Measurements from ENCODE around the gene RNF145. TPM values are rescaled to one million over a fixed set of nuclear protein-coding genes. Genes with fewer than 3 reads are reported as not detected.

Gene RNF145
- total RNA-seq, 1 donor from 2014 or later = 67.8 TPM

- Histone ChIP-seq H3K9me3 (no peaks in the 10 kb centered on the region), H3K36me3 (peaks cover 0 to 20% of the 10 kb centered on the region in 2 donors), H3K4me1 (peaks cover 35% of the 10 kb centered on the region), H3K4me3 (no peak overlapping the region), H3K27ac (no peak overlapping the region), H3K27me3 (no peaks in the 10 kb centered on the region)
- TF ChIP-seq, protein P1, sequence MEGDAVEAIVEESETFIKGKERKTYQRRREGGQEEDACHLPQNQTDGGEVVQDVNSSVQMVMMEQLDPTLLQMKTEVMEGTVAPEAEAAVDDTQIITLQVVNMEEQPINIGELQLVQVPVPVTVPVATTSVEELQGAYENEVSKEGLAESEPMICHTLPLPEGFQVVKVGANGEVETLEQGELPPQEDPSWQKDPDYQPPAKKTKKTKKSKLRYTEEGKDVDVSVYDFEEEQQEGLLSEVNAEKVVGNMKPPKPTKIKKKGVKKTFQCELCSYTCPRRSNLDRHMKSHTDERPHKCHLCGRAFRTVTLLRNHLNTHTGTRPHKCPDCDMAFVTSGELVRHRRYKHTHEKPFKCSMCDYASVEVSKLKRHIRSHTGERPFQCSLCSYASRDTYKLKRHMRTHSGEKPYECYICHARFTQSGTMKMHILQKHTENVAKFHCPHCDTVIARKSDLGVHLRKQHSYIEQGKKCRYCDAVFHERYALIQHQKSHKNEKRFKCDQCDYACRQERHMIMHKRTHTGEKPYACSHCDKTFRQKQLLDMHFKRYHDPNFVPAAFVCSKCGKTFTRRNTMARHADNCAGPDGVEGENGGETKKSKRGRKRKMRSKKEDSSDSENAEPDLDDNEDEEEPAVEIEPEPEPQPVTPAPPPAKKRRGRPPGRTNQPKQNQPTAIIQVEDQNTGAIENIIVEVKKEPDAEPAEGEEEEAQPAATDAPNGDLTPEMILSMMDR (IDR thresholded peaks at IDR 0.05) = no peak
- TF ChIP-seq POLR2AphosphoS5 (IDR thresholded peaks at IDR 0.05; ENCODE audit: insufficient read depth in 1 of 2, low read depth in 1 of 2) = no peak
- TF ChIP-seq POLR2A (IDR thresholded peaks at IDR 0.05) = no peak
- DNase-seq (ENCODE audit: extremely low spot score in 2 of 2) = no peak
- intact Hi-C loops (cut with DNase I) = no loop called here
These were observed 34.7 kb downstream of the RNF145 start for GRCh38 chr5:159174511-159175168.

- Histone ChIP-seq H3K27ac (no peak overlapping the region), H3K4me3 (no peak overlapping the region), H3K9me3 (no peaks in the 10 kb centered on the region), H3K36me3 (peaks cover 0 to 26% of the 10 kb centered on the region in 2 donors), H3K4me1 (peaks cover 22% of the 10 kb centered on the region), H3K27me3 (no peaks in the 10 kb centered on the region)
- no peak for DNase-seq (ENCODE audit: extremely low spot score in 2 of 2)
- TF ChIP-seq, protein P1 (IDR thresholded peaks at IDR 0.05) = no peak
- no peak for TF ChIP-seq POLR2A (IDR thresholded peaks at IDR 0.05)
- TF ChIP-seq POLR2AphosphoS5 (IDR thresholded peaks at IDR 0.05; ENCODE audit: insufficient read depth in 1 of 2, low read depth in 1 of 2) = no peak
- intact Hi-C loops (cut with DNase I) = no loop called here
These were observed 38.1 kb downstream of the RNF145 start for GRCh38 chr5:159171274-159171673.

DNA sequence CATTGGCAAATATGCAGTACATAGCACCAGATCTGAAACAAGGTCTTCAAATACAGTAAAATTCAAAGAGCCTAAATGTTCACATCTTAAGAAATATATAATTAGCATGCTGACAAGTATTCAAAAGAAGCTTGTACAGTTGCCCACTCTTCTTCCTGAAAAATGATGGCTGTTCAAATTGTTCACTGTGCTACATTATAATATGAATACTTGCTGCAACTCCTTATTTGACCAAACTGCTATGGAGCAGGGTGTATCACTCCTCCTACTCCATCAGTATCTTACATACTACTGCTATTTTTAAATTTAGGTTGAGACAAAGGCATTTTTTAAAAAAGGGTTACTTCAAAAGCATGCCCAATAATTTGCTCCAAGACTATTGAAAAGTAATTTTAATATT, 39.3 kb downstream of the RNF145 start:
- H3K36me3 ChIP-seq = peaks cover 0 to 26% of the 10 kb centered on the region in 2 donors

GRCh38 chr5:159166416-159166815, 42.9 kb downstream of the RNF145 start:
- intact Hi-C loops (cut with DNase I) = no loop called here

More for the DNA sequence above, 39.3 kb downstream of the RNF145 start:
- DNase-seq (ENCODE audit: extremely low spot score in 2 of 2) = no peak
- Histone ChIP-seq H3K4me3 (no peak overlapping the region), H3K9me3 (no peaks in the 10 kb centered on the region), H3K4me1 (peaks cover 12% of the 10 kb centered on the region), H3K27ac (no peak overlapping the region), H3K27me3 (no peaks in the 10 kb centered on the region)
- TF ChIP-seq, protein P1 (IDR thresholded peaks at IDR 0.05) = no peak
- TF ChIP-seq POLR2A (IDR thresholded peaks at IDR 0.05) (no peak), POLR2AphosphoS5 (IDR thresholded peaks at IDR 0.05; ENCODE audit: insufficient read depth in 1 of 2, low read depth in 1 of 2) (no peak)
- intact Hi-C loops (cut with DNase I) = no loop called here

GRCh38 chr5:159163701-159164046, 45.7 kb downstream of the RNF145 start:
- intact Hi-C loops (cut with DNase I) = no loop called here
- TF ChIP-seq POLR2A (IDR thresholded peaks at IDR 0.05) (no peak), POLR2AphosphoS5 (IDR thresholded peaks at IDR 0.05; ENCODE audit: insufficient read depth in 1 of 2, low read depth in 1 of 2) (no peak)
- TF ChIP-seq, protein P1 (IDR thresholded peaks at IDR 0.05) = no peak
- peaks cover 0 to 30% of the 10 kb centered on the region in 2 donors for H3K36me3 ChIP-seq
- H3K27ac ChIP-seq = no peak overlapping the region
- no peaks in the 10 kb centered on the region for H3K27me3 ChIP-seq
- H3K9me3 ChIP-seq = no peaks in the 10 kb centered on the region
- no peak for DNase-seq (ENCODE audit: extremely low spot score in 2 of 2)
- no peaks in the 10 kb centered on the region for H3K4me1 ChIP-seq
- H3K4me3 ChIP-seq = no peak overlapping the region

More at GRCh38 chr5:159166416-159166815, 42.9 kb downstream of the RNF145 start:
- Histone ChIP-seq H3K9me3 (no peaks in the 10 kb centered on the region), H3K36me3 (peaks cover 0 to 15% of the 10 kb centered on the region in 2 donors), H3K4me3 (no peak overlapping the region), H3K27ac (no peak overlapping the region), H3K4me1 (no peaks in the 10 kb centered on the region), H3K27me3 (no peaks in the 10 kb centered on the region)
- no peak for DNase-seq (ENCODE audit: extremely low spot score in 2 of 2)
- no peak for TF ChIP-seq POLR2AphosphoS5 (IDR thresholded peaks at IDR 0.05; ENCODE audit: insufficient read depth in 1 of 2, low read depth in 1 of 2)
- TF ChIP-seq, protein P1 (IDR thresholded peaks at IDR 0.05) = no peak
- TF ChIP-seq POLR2A (IDR thresholded peaks at IDR 0.05) = no peak
